Measurements from ENCODE around the gene CRLF1.

DNA sequence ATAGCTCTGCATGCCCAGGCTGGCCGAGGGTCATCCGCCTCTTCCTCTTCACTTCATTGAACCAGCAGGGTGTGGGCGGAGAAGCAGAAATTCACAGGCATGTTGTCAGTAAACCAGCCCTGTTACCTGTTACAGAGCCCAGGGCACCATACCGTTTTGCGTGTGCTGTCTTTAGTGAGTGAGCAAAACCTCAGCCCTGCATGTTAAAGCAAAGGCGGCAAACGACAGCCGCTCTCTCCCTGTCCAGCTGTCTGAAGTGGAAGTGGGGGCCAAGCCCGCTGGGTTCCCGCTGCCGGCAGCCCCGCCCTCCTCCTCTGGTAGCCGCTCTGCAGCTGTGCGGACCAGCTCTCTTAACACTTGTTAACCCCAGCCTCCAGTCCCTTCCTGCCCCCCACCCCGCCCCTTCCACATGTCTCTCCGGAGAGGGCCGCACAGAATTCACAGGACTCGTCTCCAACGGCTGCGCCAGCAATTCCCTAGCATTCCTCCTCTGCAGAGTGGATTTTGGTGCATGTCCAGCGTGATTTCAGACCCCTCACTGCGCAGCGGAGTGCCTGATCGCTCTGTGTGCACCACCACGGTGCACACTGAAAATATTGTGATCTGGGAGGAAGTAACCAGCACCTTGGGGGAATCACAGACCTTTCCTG is 42.9 kb upstream of the CRLF1 start:
- TF ChIP-seq, protein P1, sequence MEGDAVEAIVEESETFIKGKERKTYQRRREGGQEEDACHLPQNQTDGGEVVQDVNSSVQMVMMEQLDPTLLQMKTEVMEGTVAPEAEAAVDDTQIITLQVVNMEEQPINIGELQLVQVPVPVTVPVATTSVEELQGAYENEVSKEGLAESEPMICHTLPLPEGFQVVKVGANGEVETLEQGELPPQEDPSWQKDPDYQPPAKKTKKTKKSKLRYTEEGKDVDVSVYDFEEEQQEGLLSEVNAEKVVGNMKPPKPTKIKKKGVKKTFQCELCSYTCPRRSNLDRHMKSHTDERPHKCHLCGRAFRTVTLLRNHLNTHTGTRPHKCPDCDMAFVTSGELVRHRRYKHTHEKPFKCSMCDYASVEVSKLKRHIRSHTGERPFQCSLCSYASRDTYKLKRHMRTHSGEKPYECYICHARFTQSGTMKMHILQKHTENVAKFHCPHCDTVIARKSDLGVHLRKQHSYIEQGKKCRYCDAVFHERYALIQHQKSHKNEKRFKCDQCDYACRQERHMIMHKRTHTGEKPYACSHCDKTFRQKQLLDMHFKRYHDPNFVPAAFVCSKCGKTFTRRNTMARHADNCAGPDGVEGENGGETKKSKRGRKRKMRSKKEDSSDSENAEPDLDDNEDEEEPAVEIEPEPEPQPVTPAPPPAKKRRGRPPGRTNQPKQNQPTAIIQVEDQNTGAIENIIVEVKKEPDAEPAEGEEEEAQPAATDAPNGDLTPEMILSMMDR (conservative IDR thresholded peaks at IDR 0.05; ENCODE audit: low read length): no peak
- no peak for TF ChIP-seq EZH2phosphoT487 (IDR thresholded peaks at IDR 0.05; ENCODE audit: borderline replicate concordance, low read depth, low read length)
